Measurements from ENCODE around the gene CCR1. TPM values are rescaled to one million over a fixed set of nuclear protein-coding genes. Genes with fewer than 3 reads are reported as not detected.
A peak's percentile ranks its signal among the peaks of the same experiment; 100 is the strongest.
"Not testable (repeated sequence)": the region's sequence is repeated elsewhere in the genome, so short reads cannot be mapped to it uniquely, and the experiment has no call there.

Gene CCR1
- total RNA-seq, 1 donor = 1.1 TPM

DNA sequence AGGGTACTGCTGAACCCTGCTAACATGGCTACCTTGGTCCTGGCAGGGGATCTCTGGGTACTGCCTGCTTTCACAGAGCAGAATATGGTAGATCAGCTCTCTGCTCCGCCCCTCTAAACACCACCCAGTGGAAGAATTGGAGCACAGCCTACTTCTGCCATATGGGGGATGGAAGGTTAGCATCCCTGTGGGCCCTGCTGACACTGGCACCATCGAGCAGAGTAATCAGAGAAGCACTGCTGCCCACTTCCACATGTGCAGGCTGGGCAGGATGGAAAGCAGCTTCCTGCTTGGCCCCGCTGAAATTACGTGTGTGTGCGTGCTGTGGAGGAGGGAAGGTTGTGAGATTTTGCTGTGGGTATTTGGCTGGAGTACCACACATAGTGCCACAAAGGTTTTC is 24.8 kb downstream of the CCR1 start:
- peaks cover 5% of the 10 kb centered on the region for H3K4me1 ChIP-seq (ENCODE audit: insufficient read depth, low read length)
- no peaks in the 10 kb centered on the region for H3K27me3 ChIP-seq (ENCODE audit: insufficient read depth, low read length)
- DNase-seq (ENCODE audit: insufficient read length, low spot score, missing footprints) = no peak
- no peak overlapping the region for H2AFZ ChIP-seq (ENCODE audit: low read length)
- H3K27ac ChIP-seq (ENCODE audit: low read depth, low read length) = no peak overlapping the region
- H3K9me3 ChIP-seq (ENCODE audit: low read depth, low read length) = no peaks in the 10 kb centered on the region
- TF ChIP-seq, protein P1, sequence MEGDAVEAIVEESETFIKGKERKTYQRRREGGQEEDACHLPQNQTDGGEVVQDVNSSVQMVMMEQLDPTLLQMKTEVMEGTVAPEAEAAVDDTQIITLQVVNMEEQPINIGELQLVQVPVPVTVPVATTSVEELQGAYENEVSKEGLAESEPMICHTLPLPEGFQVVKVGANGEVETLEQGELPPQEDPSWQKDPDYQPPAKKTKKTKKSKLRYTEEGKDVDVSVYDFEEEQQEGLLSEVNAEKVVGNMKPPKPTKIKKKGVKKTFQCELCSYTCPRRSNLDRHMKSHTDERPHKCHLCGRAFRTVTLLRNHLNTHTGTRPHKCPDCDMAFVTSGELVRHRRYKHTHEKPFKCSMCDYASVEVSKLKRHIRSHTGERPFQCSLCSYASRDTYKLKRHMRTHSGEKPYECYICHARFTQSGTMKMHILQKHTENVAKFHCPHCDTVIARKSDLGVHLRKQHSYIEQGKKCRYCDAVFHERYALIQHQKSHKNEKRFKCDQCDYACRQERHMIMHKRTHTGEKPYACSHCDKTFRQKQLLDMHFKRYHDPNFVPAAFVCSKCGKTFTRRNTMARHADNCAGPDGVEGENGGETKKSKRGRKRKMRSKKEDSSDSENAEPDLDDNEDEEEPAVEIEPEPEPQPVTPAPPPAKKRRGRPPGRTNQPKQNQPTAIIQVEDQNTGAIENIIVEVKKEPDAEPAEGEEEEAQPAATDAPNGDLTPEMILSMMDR (IDR thresholded peaks at IDR 0.05; ENCODE audit: extremely low read depth, low read depth, low read length) = no peak
- no peaks in the 10 kb centered on the region for H4K20me1 ChIP-seq (ENCODE audit: insufficient read depth, low read length)
- no peak overlapping the region for H3K4me3 ChIP-seq (ENCODE audit: insufficient read depth, low read length)
- no peaks in the 10 kb centered on the region for H3K36me3 ChIP-seq (ENCODE audit: insufficient read depth, low read length)
- no peak overlapping the region for H3K4me2 ChIP-seq (ENCODE audit: insufficient read depth, low read length)
- no peaks in the 10 kb centered on the region for H3K79me2 ChIP-seq (ENCODE audit: insufficient read depth, low read length)

DNA sequence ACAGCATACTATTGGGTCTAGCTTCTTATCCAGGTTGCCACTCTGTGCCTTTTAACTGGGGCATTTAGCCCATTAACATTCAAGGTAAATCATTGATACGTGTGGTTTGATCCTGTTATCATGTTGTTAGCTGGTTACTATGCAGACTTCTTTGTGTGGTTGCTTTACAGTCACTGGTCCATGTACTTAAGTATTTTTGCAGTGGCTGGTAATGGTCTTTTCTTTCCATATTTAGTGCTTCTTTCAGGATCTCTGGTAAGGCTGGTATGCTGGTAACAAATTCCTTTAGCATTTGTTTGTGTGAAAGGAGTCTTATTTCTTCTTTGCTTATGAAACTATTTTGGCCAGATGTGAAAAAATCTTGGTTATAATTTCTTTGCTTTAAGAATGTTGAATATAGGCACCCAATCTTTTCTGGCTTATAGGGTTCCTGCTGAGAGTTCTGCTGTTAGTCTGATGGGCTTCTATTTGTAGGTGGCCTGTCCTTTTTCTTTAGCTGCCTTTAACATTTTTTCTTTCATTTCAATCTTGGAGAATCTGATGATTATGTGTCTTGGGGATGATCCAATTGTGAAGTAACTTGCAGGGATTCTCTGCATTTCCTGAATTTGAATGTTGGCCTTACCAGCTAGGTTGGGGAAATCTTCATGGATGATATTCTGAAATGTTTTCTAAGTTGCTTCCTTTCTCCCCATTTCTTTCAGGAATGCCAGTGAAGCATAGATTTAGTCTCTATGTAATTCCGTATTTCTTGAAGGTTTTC is 39.3 kb downstream of the CCR1 start:
- no peaks in the 10 kb centered on the region for H3K36me3 ChIP-seq (ENCODE audit: insufficient read depth, low read length)
- no peak overlapping the region for H2AFZ ChIP-seq (ENCODE audit: low read length)
- H3K4me2 ChIP-seq (ENCODE audit: insufficient read depth, low read length) = no peak overlapping the region
- peaks cover 18% of the 10 kb centered on the region for H3K27me3 ChIP-seq (ENCODE audit: insufficient read depth, low read length)
- no peaks in the 10 kb centered on the region for H3K9me3 ChIP-seq (ENCODE audit: low read depth, low read length)
- H3K27ac ChIP-seq (ENCODE audit: low read depth, low read length) = no peak overlapping the region
- no peaks in the 10 kb centered on the region for H3K79me2 ChIP-seq (ENCODE audit: insufficient read depth, low read length)
- H3K4me1 ChIP-seq (ENCODE audit: insufficient read depth, low read length) = no peaks in the 10 kb centered on the region
- DNase-seq (ENCODE audit: insufficient read length, low spot score, missing footprints) = no peak
- no peaks in the 10 kb centered on the region for H4K20me1 ChIP-seq (ENCODE audit: insufficient read depth, low read length)
- H3K4me3 ChIP-seq (ENCODE audit: insufficient read depth, low read length) = no peak overlapping the region
- TF ChIP-seq, protein P1 (IDR thresholded peaks at IDR 0.05; ENCODE audit: extremely low read depth, low read depth, low read length) = no peak

DNA sequence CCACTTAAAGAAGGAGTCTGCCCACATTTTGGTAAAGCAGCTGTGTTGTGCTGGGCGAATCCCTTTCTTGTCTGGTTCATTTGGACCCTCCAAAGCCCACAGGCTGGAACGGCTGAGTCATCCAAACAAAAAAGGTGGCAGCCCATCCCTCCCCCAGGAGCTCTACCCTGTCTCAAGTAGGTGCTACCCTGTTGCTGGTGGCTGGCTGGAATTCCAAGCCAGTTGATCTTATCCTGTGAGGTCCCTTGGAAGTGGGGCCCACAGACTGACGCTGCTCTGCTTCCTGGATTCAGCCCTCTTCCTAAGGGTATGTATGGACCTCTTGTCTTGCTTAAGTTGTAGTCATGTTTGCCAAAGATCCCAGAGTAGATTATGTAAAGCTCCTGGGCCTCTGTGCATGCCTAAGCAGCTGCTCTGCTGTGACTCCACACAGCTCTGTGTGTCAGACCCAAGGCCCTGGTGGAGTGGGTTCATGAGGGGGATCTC is 44.5 kb downstream of the CCR1 start:
- no peak overlapping the region for H3K4me2 ChIP-seq (ENCODE audit: insufficient read depth, low read length)
- no peak for DNase-seq (ENCODE audit: insufficient read length, low spot score, missing footprints)

DNA sequence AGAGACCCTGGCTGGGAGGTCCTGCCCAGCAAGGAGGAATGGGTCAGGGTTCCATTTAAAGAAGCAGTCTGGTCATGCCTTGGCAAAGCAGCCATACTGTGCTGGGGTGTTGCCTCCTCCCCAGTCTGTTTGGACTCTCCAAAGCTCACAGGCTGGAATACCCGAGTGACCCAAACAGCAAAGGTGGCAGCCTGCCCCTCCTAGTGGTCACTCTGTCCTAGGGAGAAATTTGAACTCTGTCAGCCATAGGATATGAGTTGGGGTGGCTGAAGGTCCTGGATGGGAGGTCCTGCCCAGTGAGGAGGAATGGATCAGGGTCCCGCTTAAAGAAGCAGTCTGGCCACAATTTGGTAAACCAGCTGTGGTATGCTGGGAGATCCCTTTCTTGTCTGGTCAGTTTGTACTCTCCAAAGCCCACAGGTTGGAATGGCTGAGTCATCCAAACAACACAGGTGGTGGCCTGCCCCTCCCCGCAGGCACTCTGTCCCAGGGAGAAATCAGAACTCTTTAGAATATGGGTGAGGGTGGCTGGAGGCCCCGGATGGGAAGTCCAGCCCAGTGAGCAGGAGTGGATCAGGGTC is 45.0 kb downstream of the CCR1 start:
- DNase-seq (ENCODE audit: insufficient read length, low spot score, missing footprints) = no peak
- TF ChIP-seq, protein P1 (IDR thresholded peaks at IDR 0.05; ENCODE audit: extremely low read depth, low read depth, low read length) = peak; percentile 15
- H3K9me3 ChIP-seq (ENCODE audit: low read depth, low read length) = no peaks in the 10 kb centered on the region
- no peak overlapping the region for H3K4me3 ChIP-seq (ENCODE audit: insufficient read depth, low read length)
- H3K36me3 ChIP-seq (ENCODE audit: insufficient read depth, low read length) = no peaks in the 10 kb centered on the region
- H3K79me2 ChIP-seq (ENCODE audit: insufficient read depth, low read length) = no peaks in the 10 kb centered on the region
- peaks cover 14% of the 10 kb centered on the region for H3K27me3 ChIP-seq (ENCODE audit: insufficient read depth, low read length)
- no peak overlapping the region for H2AFZ ChIP-seq (ENCODE audit: low read length)
- H3K4me2 ChIP-seq (ENCODE audit: insufficient read depth, low read length) = no peak overlapping the region
- H3K27ac ChIP-seq (ENCODE audit: low read depth, low read length) = no peak overlapping the region
- no peaks in the 10 kb centered on the region for H4K20me1 ChIP-seq (ENCODE audit: insufficient read depth, low read length)
- no peaks in the 10 kb centered on the region for H3K4me1 ChIP-seq (ENCODE audit: insufficient read depth, low read length)

More for the DNA sequence above, 44.5 kb downstream of the CCR1 start:
- TF ChIP-seq, protein P1 (IDR thresholded peaks at IDR 0.05; ENCODE audit: extremely low read depth, low read depth, low read length) = no peak
- H4K20me1 ChIP-seq (ENCODE audit: insufficient read depth, low read length) = no peaks in the 10 kb centered on the region
- no peaks in the 10 kb centered on the region for H3K4me1 ChIP-seq (ENCODE audit: insufficient read depth, low read length)
- H3K27ac ChIP-seq (ENCODE audit: low read depth, low read length) = no peak overlapping the region
- H3K4me3 ChIP-seq (ENCODE audit: insufficient read depth, low read length) = no peak overlapping the region
- no peak overlapping the region for H2AFZ ChIP-seq (ENCODE audit: low read length)
- H3K9me3 ChIP-seq (ENCODE audit: low read depth, low read length) = no peaks in the 10 kb centered on the region
- H3K27me3 ChIP-seq (ENCODE audit: insufficient read depth, low read length) = peaks cover 14% of the 10 kb centered on the region
- H3K36me3 ChIP-seq (ENCODE audit: insufficient read depth, low read length) = no peaks in the 10 kb centered on the region
- H3K79me2 ChIP-seq (ENCODE audit: insufficient read depth, low read length) = no peaks in the 10 kb centered on the region

DNA sequence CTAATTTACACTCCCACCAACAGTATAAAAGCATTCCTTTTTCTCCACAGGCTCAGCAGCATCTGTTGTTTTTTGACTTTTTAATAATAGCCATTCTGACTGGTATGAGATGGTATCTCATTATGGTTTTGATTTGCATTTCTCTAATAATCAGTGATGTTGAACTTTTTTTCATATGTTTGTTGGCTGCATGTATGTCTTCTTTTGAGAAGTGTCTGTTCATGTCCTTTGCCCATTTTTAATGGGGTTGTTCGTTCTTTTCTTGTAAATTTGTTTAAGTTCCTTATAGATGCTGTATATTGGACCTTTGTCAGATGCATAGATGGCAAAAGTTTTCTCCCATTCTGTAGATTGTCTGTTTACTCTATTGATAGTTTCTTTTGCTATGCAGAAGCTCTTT is 50.4 kb downstream of the CCR1 start:
- not testable (repeated sequence) for H3K4me3 ChIP-seq (ENCODE audit: insufficient read depth, low read length); DNase-seq (ENCODE audit: insufficient read length, low spot score, missing footprints); H3K36me3 ChIP-seq (ENCODE audit: insufficient read depth, low read length); H3K27me3 ChIP-seq (ENCODE audit: insufficient read depth, low read length); H3K4me1 ChIP-seq (ENCODE audit: insufficient read depth, low read length); H3K79me2 ChIP-seq (ENCODE audit: insufficient read depth, low read length); H3K9me3 ChIP-seq (ENCODE audit: low read depth, low read length); H2AFZ ChIP-seq (ENCODE audit: low read length); H4K20me1 ChIP-seq (ENCODE audit: insufficient read depth, low read length); H3K27ac ChIP-seq (ENCODE audit: low read depth, low read length); H3K4me2 ChIP-seq (ENCODE audit: insufficient read depth, low read length)

Data from osteoblast (primary cell).